Caco-2 (cell line): ENCODE results near the gene LDLRAD4. TPM values are rescaled to one million over a fixed set of nuclear protein-coding genes. Genes with fewer than 3 reads are reported as not detected.

Experiments
- BruUV-seq: library from RNA; stranded (reverse); fragments of 400-500 nt; replicated peaks from 2 replicates; lab custom pipeline; 2021; lab: Mats Ljungman, UMichigan
- CTCF ChIA-PET: fragments of 300-600 bp; sonication (Branson Sonifier 250); formaldehyde crosslinking; loops from one replicate; lab custom pipeline; 2022; ENCODE audit warnings: antibody characterized with exemption; lab: Charles Lee
- POLR2A ChIA-PET: fragments of 300-600 bp; sonication (Branson Sonifier 250); formaldehyde crosslinking; loops from one replicate; lab custom pipeline; 2022; ENCODE audit warnings: antibody characterized with exemption; lab: Charles Lee
- DNase-seq, 2 experiments: peaks; one replicate each; pipeline versions ENCODE4 v3.0.0 to v3.0.0-alpha.2; 2020 to 2022
- H3K27me3 ChIP-seq: replicated peaks from 2 replicates; pipeline ENCODE4 v1.6.0; 2011; ENCODE audit warnings: low read length; ENCODE audit not compliant: control insufficient read depth, insufficient read depth
- H3K36me3 ChIP-seq: 2 replicates; pipeline ENCODE4 v1.5.1; 2011; ENCODE audit warnings: low read length; ENCODE audit not compliant: control insufficient read depth, insufficient read depth
- H3K4me1 ChIP-seq: fragments of 250-450 bp; sonication (Bioruptor Pico); 2 replicates; pipeline ENCODE4 v1.5.1; 2020; ENCODE audit warnings: mild to moderate bottlenecking
- H3K4me3 ChIP-seq: 2 replicates; pipeline ENCODE4 v1.5.1; 2011; ENCODE audit warnings: low read depth, mild to moderate bottlenecking, control low read depth, low read length
- H3K9me3 ChIP-seq: fragments of 250-450 bp; sonication (Bioruptor Pico); 2 replicates; pipeline ENCODE4 v1.5.1; 2020; ENCODE audit warnings: mild to moderate bottlenecking, moderate library complexity
- H3K27ac Mint-ChIP-seq: one replicate; pipeline ENCODE4 v1.8.0; 2022; ENCODE audit warnings: mixed read lengths; ENCODE audit not compliant: unreplicated experiment
- H3K27me3 Mint-ChIP-seq: one replicate; pipeline ENCODE4 v1.8.0; 2022; ENCODE audit warnings: mixed read lengths; ENCODE audit not compliant: insufficient read depth, unreplicated experiment
- H3K36me3 Mint-ChIP-seq: one replicate; pipeline ENCODE4 v1.8.0; 2022; ENCODE audit warnings: mild to moderate bottlenecking, mixed read lengths; ENCODE audit not compliant: insufficient read depth, unreplicated experiment
- H3K4me1 Mint-ChIP-seq: one replicate; pipeline ENCODE4 v1.8.0; 2022; ENCODE audit warnings: low read depth, mixed read lengths; ENCODE audit not compliant: unreplicated experiment
- H3K4me3 Mint-ChIP-seq: one replicate; pipeline ENCODE4 v1.8.0; 2022; ENCODE audit warnings: mild to moderate bottlenecking, moderate library complexity, mixed read lengths; ENCODE audit not compliant: unreplicated experiment
- H3K9me3 Mint-ChIP-seq: one replicate; pipeline ENCODE4 v1.8.0; 2022; ENCODE audit warnings: mixed read lengths; ENCODE audit not compliant: unreplicated experiment
- intact Hi-C: fragments of 100-400 bp; cut with micrococcal nuclease; formaldehyde crosslinking; loops from one replicate; pipeline ENCODE4 v1.10.0; 2022; ENCODE audit not compliant: unreplicated experiment
- total RNA-seq: library from RNA; stranded (reverse); gene quantifications from 2 replicates; pipeline ENCODE4 v1.2.3, GENCODE V29; 2022
- TF ChIP-seq, protein P1 (sequence below), 2 experiments: fragments of 200-600 bp in 1 of 2; IDR thresholded peaks; 1 replicate in 1 of 2; 2 replicates in 1 of 2; pipeline versions ENCODE4 v1.5.1 to v1.8.0; 2011 to 2022; ENCODE audit warnings: antibody characterized with exemption in 1 of 2, control low read depth in 1 of 2, inconsistent platforms in 1 of 2, low read depth in 1 of 2, low read length in 1 of 2, mild to moderate bottlenecking in 1 of 2, moderate library complexity in 1 of 2; ENCODE audit not compliant: insufficient read depth in 1 of 2, severe bottlenecking in 1 of 2, unreplicated experiment in 1 of 2

The LDLRAD4 gene
- total RNA-seq, 1 experiment from 2014 or later: 1.2 TPM

GRCh38 chr18:13619505-13620205 lies 401.1 kb downstream of the LDLRAD4 start:
- CTCF ChIA-PET: no interaction called here
- H3K36me3 ChIP-seq: no peaks in the 10 kb centered on the region
- POLR2A ChIA-PET: no interaction called here
- BruUV-seq: no TSS peak
- H3K4me1 ChIP-seq: no peaks in the 10 kb centered on the region
- Mint-ChIP-seq H3K27ac (no peak overlapping the region), H3K27me3 (peaks cover 7% of the 10 kb centered on the region), H3K4me1 (no peaks in the 10 kb centered on the region), H3K36me3 (no peaks in the 10 kb centered on the region), H3K4me3 (no peak overlapping the region), H3K9me3 (no peaks in the 10 kb centered on the region)
- TF ChIP-seq, protein P1, sequence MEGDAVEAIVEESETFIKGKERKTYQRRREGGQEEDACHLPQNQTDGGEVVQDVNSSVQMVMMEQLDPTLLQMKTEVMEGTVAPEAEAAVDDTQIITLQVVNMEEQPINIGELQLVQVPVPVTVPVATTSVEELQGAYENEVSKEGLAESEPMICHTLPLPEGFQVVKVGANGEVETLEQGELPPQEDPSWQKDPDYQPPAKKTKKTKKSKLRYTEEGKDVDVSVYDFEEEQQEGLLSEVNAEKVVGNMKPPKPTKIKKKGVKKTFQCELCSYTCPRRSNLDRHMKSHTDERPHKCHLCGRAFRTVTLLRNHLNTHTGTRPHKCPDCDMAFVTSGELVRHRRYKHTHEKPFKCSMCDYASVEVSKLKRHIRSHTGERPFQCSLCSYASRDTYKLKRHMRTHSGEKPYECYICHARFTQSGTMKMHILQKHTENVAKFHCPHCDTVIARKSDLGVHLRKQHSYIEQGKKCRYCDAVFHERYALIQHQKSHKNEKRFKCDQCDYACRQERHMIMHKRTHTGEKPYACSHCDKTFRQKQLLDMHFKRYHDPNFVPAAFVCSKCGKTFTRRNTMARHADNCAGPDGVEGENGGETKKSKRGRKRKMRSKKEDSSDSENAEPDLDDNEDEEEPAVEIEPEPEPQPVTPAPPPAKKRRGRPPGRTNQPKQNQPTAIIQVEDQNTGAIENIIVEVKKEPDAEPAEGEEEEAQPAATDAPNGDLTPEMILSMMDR (IDR thresholded peaks at IDR 0.05; ENCODE audit: insufficient read depth in 1 of 2, low read depth in 1 of 2, low read length in 1 of 2, severe bottlenecking in 1 of 2, unreplicated experiment in 1 of 2): no peak
- no peak overlapping the region for H3K4me3 ChIP-seq
- H3K27me3 ChIP-seq: no peaks in the 10 kb centered on the region
- intact Hi-C loops: loop anchor here (10.0 kb wide), 1 partner anchor 185 kb away; no protein-coding TSS in a partner anchor
- no peak for DNase-seq
- H3K9me3 ChIP-seq: no peaks in the 10 kb centered on the region

GRCh38 chr18:13620206-13620672 lies 401.7 kb downstream of the LDLRAD4 start:
- no peaks in the 10 kb centered on the region for H3K9me3 Mint-ChIP-seq
- H3K4me1 Mint-ChIP-seq: no peaks in the 10 kb centered on the region
- CTCF ChIA-PET: no interaction called here
- H3K27me3 ChIP-seq: no peaks in the 10 kb centered on the region
- no peak for DNase-seq
- TF ChIP-seq, protein P1 (IDR thresholded peaks at IDR 0.05; ENCODE audit: insufficient read depth in 1 of 2, low read depth in 1 of 2, low read length in 1 of 2, severe bottlenecking in 1 of 2, unreplicated experiment in 1 of 2): no peak
- no peaks in the 10 kb centered on the region for H3K36me3 Mint-ChIP-seq
- no peaks in the 10 kb centered on the region for H3K4me1 ChIP-seq
- intact Hi-C loops: loop anchor here (10.0 kb wide), 1 partner anchor 185 kb away; no protein-coding TSS in a partner anchor
- no peak overlapping the region for H3K27ac Mint-ChIP-seq
- H3K27me3 Mint-ChIP-seq: peaks cover 6% of the 10 kb centered on the region
- no peak overlapping the region for H3K4me3 Mint-ChIP-seq
- BruUV-seq: no TSS peak
- no peaks in the 10 kb centered on the region for H3K36me3 ChIP-seq
- H3K4me3 ChIP-seq: no peak overlapping the region
- no peaks in the 10 kb centered on the region for H3K9me3 ChIP-seq
- POLR2A ChIA-PET: no interaction called here

DNA sequence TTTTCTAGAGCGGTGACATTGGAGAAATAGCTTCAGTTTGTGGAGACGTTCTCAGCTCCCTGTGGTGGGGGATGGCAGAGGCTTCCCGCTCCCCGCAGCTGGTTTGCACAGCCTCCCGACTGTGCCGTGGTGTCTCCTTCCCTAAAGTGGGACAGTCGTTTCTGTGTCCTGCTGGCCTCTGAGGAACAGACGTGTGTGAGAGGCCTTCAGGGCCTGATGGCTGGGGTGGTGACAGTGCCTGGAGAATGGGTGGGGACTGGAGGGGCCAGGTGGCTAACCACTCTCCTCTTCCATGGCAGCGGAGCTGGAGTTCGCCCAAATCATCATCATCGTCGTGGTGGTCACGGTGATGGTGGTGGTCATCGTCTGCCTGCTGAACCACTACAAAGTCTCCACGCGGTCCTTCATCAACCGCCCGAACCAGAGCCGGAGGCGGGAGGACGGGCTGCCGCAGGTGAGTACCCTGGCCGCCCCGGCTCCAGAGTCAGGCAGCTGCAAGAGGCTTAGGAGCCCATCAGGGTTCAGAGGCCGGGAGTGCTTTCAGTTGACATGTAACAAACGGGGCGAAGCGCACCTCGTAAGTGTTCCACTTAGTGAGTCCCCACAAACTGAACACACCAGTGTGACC lies 402.4 kb downstream of the LDLRAD4 start:
- intact Hi-C loops: loop anchor here (10.0 kb wide), 1 partner anchor 184 kb away; no protein-coding TSS in a partner anchor
- ChIA-PET CTCF (interaction anchor here (0.7 kb wide), 1 partner anchor 65 kb away, joined by 5 read pairs; no protein-coding TSS in a partner anchor), POLR2A (no interaction called here)
- TF ChIP-seq, protein P1 (IDR thresholded peaks at IDR 0.05; ENCODE audit: insufficient read depth in 1 of 2, low read depth in 1 of 2, low read length in 1 of 2, severe bottlenecking in 1 of 2, unreplicated experiment in 1 of 2): no peak
- H3K27me3 Mint-ChIP-seq: peaks cover 6% of the 10 kb centered on the region
- H3K27me3 ChIP-seq: no peaks in the 10 kb centered on the region
- no peak overlapping the region for H3K4me3 ChIP-seq
- H3K36me3 Mint-ChIP-seq: no peaks in the 10 kb centered on the region
- DNase-seq: no peak
- BruUV-seq: no TSS peak
- H3K9me3 Mint-ChIP-seq: no peaks in the 10 kb centered on the region
- H3K36me3 ChIP-seq: no peaks in the 10 kb centered on the region
- no peaks in the 10 kb centered on the region for H3K4me1 ChIP-seq
- H3K4me3 Mint-ChIP-seq: no peak overlapping the region
- H3K27ac Mint-ChIP-seq: no peak overlapping the region
- H3K4me1 Mint-ChIP-seq: no peaks in the 10 kb centered on the region
- no peaks in the 10 kb centered on the region for H3K9me3 ChIP-seq
